K562 (cell line): ENCODE results near the gene C1orf116. TPM values are rescaled to one million over a fixed set of nuclear protein-coding genes. Genes with fewer than 3 reads are reported as not detected.

ENCODE experiments used
- FOXK2 ChIP-seq, 2 experiments: fragments of 450-650 bp; IDR thresholded peaks in 1 of 2; conservative IDR thresholded peaks in 1 of 2; 2 replicates each; pipeline ENCODE4 v1.6.1; 2016; ENCODE audit warnings: low read depth in 2 of 2, mild to moderate bottlenecking in 1 of 2
- HDGF ChIP-seq: fragments of 450-650 bp; IDR thresholded peaks from 2 replicates; pipeline ENCODE4 v1.6.1; 2016
- HNRNPK ChIP-seq: fragments of 200-400 bp; formaldehyde crosslinking; IDR thresholded peaks from one replicate; pipeline ENCODE4 v1.6.1; 2018; ENCODE audit warnings: mild to moderate bottlenecking, low read depth, low read length; ENCODE audit not compliant: poor library complexity, severe bottlenecking
- ILF3 ChIP-seq: fragments of 450-650 bp; IDR thresholded peaks from 2 replicates; pipeline ENCODE4 v1.6.1; 2018; ENCODE audit warnings: antibody characterized with exemption, mild to moderate bottlenecking, moderate library complexity, borderline replicate concordance
- KLF16 ChIP-seq: IDR thresholded peaks from 2 replicates; pipeline ENCODE4 v1.6.1; 2016; ENCODE audit warnings: antibody characterized with exemption
- NFE2L1 ChIP-seq: fragments of 450-650 bp; IDR thresholded peaks from 2 replicates; pipeline ENCODE4 v1.6.1; 2016; ENCODE audit warnings: missing genetic modification characterization, low read depth, mild to moderate bottlenecking, missing compliant biosample characterization, moderate library complexity, borderline replicate concordance
- NR2C1 ChIP-seq, 2 experiments: fragments of 450-650 bp; IDR thresholded peaks; 2 replicates each; pipeline ENCODE4 v1.6.1; 2017; ENCODE audit warnings: mild to moderate bottlenecking in 2 of 2, antibody characterized with exemption in 1 of 2, inconsistent platforms in 1 of 2, missing compliant biosample characterization in 1 of 2, missing genetic modification characterization in 1 of 2
- SIN3B ChIP-seq: fragments of 450-650 bp; IDR thresholded peaks from 2 replicates; pipeline ENCODE4 v1.6.1; 2017; ENCODE audit warnings: low read depth, mild to moderate bottlenecking, moderate library complexity
- TSC22D4 ChIP-seq: fragments of 450-650 bp; IDR thresholded peaks from 2 replicates; pipeline ENCODE4 v1.6.1; 2016; ENCODE audit warnings: missing genetic modification characterization, missing biosample characterization, control low read depth
- ZBTB1 ChIP-seq: sonication (generic); formaldehyde crosslinking; IDR thresholded peaks from 2 replicates; pipeline ENCODE4 v1.8.1; 2023; ENCODE audit warnings: missing genetic modification reagents, low read depth, mild to moderate bottlenecking, borderline replicate concordance
- ZC3H11A ChIP-seq: IDR thresholded peaks from 2 replicates; pipeline ENCODE4 v1.6.1; 2012; ENCODE audit warnings: low read depth, low read length, improper control_type of control experiment
- ZNF165 ChIP-seq: fragments of 250-450 bp; sonication (Bioruptor Pico); IDR thresholded peaks from 2 replicates; pipeline ENCODE4 v1.4.0; 2020; ENCODE audit warnings: borderline replicate concordance
- ZNF41 ChIP-seq: fragments of 250-450 bp; sonication (Bioruptor Pico); conservative IDR thresholded peaks from 2 replicates; pipeline ENCODE4 v1.4.0; 2020; ENCODE audit warnings: mild to moderate bottlenecking
- polyA plus RNA-seq, 8 experiments: library from polyadenylated mRNA; depleted of rRNA in 4 of 8; stranded (reverse) in 5 of 8; unstranded in 3 of 8; fragments of >200 nt; fragmentation: Nextera tagmentation in 2 of 8; fragmentation: Illumina TruSeq in 1 of 8; extraction: Ambion mirVana in 2 of 8; extraction: Trizol in 1 of 8; gene quantifications; 2 replicates each; pipeline versions ENCODE4 v1.2.1 to v1.2.3, GENCODE V29; 2011 to 2014; ENCODE audit warnings: inconsistent platforms in 1 of 8, missing spikeins in 1 of 8
- total RNA-seq, 7 experiments: library from RNA; depleted of rRNA in 6 of 7; stranded (reverse); fragments of >200 nt in 6 of 7; fragmentation: Illumina TruSeq in 2 of 7; extraction: Trizol in 2 of 7; gene quantifications; 2 replicates each; pipeline versions ENCODE4 v1.2.1 to v1.2.3, GENCODE V29; 2011 to 2021; ENCODE audit warnings: low replicate concordance in 1 of 7
- TF ChIP-seq, protein P1 (sequence below): sonication (generic); formaldehyde crosslinking; IDR thresholded peaks from 2 replicates; pipeline ENCODE4 v1.5.0; 2020; ENCODE audit warnings: missing genetic modification reagents
- TF ChIP-seq, protein P2 (sequence below): sonication (generic); IDR thresholded peaks from 2 replicates; pipeline ENCODE4 v1.6.1; 2016
- TF ChIP-seq, protein P3 (sequence below): fragments of 450-650 bp; IDR thresholded peaks from 2 replicates; pipeline ENCODE4 v1.6.1; 2016; ENCODE audit warnings: missing biosample characterization, missing genetic modification characterization
- TF ChIP-seq, protein P4 (sequence below): fragments of 450-650 bp; formaldehyde crosslinking; IDR thresholded peaks from 2 replicates; pipeline ENCODE4 v1.4.0; 2020; ENCODE audit warnings: mild to moderate bottlenecking, moderate library complexity
- TF ChIP-seq, protein P5 (sequence below): sonication (generic); formaldehyde crosslinking; IDR thresholded peaks from 2 replicates; pipeline ENCODE4 v1.8.0; 2022; ENCODE audit warnings: mild to moderate bottlenecking, missing genetic modification reagents

C1orf116 gene
- total and polyA plus RNA-seq, 9 of the 15 experiments (the other 6 are each of a cell fraction or from before 2014, with no cell fraction given) = 0.62 to 3.0 (median 0.95) TPM

DNA sequence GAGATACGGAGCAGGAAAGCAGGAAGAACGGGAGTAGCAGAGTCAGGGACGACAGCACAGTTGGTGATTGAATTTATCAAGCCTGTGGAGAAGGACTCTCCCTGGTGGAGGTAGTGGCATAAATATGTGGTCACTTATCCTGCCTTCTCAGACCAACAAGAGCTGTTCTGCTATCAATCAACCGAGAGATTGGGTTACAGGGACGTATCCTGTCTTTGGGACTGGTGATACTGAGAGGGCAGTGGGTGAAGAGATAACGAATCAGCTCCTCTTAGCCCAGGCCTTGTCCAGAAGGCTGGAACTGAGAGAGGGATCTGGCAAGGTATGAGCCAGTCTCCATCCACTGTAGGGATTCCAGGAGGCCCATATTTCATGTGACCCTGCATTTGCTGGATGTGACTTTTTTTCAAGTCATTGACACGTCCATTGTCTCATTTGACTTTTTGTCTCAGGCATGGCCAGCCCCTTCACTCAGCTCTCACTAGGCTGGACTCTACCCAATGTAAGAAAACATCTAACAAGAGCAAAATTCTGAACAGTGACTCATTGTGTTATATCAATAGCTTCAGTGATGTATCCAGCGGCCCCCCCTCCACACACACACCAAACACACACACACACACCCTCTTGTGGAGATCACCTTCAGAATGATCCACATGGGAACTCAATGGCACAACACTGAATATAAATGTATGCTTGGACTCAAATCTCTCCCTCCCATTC, 11.3 kb downstream of the C1orf116 start (continued):
- TF ChIP-seq NR2C1 (IDR thresholded peaks at IDR 0.05) = no peak; the same call in none of the 2 replicates
- TF ChIP-seq NR2C1 (tag; IDR thresholded peaks at IDR 0.05) = peak; percentile 51; the same call in 1 of the 2 replicates
- TF ChIP-seq ZBTB1 (CRISPR knock-in tag) = no peak
- TF ChIP-seq, protein P1, sequence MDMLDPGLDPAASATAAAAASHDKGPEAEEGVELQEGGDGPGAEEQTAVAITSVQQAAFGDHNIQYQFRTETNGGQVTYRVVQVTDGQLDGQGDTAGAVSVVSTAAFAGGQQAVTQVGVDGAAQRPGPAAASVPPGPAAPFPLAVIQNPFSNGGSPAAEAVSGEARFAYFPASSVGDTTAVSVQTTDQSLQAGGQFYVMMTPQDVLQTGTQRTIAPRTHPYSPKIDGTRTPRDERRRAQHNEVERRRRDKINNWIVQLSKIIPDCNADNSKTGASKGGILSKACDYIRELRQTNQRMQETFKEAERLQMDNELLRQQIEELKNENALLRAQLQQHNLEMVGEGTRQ (CRISPR knock-in tag) = no peak
- no peak for TF ChIP-seq HNRNPK
- no peak for TF ChIP-seq ILF3
- no peak for TF ChIP-seq NFE2L1
- TF ChIP-seq ZC3H11A = no peak
- TF ChIP-seq HDGF = no peak; the same call in 1 of the 2 replicates
- TF ChIP-seq, protein P2, sequence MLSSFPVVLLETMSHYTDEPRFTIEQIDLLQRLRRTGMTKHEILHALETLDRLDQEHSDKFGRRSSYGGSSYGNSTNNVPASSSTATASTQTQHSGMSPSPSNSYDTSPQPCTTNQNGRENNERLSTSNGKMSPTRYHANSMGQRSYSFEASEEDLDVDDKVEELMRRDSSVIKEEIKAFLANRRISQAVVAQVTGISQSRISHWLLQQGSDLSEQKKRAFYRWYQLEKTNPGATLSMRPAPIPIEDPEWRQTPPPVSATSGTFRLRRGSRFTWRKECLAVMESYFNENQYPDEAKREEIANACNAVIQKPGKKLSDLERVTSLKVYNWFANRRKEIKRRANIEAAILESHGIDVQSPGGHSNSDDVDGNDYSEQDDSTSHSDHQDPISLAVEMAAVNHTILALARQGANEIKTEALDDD = peak; percentile 87
- no peak for TF ChIP-seq TSC22D4 (tag)
- peak; percentile 21; the same call in 1 of the 2 replicates for TF ChIP-seq ZNF41
- TF ChIP-seq, protein P3, sequence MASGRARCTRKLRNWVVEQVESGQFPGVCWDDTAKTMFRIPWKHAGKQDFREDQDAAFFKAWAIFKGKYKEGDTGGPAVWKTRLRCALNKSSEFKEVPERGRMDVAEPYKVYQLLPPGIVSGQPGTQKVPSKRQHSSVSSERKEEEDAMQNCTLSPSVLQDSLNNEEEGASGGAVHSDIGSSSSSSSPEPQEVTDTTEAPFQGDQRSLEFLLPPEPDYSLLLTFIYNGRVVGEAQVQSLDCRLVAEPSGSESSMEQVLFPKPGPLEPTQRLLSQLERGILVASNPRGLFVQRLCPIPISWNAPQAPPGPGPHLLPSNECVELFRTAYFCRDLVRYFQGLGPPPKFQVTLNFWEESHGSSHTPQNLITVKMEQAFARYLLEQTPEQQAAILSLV (tag) = no peak; the same call in 1 of the 2 replicates
- TF ChIP-seq KLF16 = peak; percentile 97
- peak; percentile 58; the same call in 1 of the 2 replicates for TF ChIP-seq ZNF165 (CRISPR knock-in tag)
- TF ChIP-seq, protein P4, sequence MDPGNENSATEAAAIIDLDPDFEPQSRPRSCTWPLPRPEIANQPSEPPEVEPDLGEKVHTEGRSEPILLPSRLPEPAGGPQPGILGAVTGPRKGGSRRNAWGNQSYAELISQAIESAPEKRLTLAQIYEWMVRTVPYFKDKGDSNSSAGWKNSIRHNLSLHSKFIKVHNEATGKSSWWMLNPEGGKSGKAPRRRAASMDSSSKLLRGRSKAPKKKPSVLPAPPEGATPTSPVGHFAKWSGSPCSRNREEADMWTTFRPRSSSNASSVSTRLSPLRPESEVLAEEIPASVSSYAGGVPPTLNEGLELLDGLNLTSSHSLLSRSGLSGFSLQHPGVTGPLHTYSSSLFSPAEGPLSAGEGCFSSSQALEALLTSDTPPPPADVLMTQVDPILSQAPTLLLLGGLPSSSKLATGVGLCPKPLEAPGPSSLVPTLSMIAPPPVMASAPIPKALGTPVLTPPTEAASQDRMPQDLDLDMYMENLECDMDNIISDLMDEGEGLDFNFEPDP (CRISPR knock-in tag) = no peak
- peak; percentile 43 to 68 for TF ChIP-seq FOXK2 (conservative IDR thresholded peaks at IDR 0.05 in 1 of 2, IDR thresholded peaks at IDR 0.05 in 1 of 2; ENCODE audit: low read depth in 2 of 2)
- TF ChIP-seq SIN3B = no peak
- TF ChIP-seq, protein P5, sequence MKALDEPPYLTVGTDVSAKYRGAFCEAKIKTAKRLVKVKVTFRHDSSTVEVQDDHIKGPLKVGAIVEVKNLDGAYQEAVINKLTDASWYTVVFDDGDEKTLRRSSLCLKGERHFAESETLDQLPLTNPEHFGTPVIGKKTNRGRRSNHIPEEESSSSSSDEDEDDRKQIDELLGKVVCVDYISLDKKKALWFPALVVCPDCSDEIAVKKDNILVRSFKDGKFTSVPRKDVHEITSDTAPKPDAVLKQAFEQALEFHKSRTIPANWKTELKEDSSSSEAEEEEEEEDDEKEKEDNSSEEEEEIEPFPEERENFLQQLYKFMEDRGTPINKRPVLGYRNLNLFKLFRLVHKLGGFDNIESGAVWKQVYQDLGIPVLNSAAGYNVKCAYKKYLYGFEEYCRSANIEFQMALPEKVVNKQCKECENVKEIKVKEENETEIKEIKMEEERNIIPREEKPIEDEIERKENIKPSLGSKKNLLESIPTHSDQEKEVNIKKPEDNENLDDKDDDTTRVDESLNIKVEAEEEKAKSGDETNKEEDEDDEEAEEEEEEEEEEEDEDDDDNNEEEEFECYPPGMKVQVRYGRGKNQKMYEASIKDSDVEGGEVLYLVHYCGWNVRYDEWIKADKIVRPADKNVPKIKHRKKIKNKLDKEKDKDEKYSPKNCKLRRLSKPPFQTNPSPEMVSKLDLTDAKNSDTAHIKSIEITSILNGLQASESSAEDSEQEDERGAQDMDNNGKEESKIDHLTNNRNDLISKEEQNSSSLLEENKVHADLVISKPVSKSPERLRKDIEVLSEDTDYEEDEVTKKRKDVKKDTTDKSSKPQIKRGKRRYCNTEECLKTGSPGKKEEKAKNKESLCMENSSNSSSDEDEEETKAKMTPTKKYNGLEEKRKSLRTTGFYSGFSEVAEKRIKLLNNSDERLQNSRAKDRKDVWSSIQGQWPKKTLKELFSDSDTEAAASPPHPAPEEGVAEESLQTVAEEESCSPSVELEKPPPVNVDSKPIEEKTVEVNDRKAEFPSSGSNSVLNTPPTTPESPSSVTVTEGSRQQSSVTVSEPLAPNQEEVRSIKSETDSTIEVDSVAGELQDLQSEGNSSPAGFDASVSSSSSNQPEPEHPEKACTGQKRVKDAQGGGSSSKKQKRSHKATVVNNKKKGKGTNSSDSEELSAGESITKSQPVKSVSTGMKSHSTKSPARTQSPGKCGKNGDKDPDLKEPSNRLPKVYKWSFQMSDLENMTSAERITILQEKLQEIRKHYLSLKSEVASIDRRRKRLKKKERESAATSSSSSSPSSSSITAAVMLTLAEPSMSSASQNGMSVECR (CRISPR knock-in tag) = no peak
